Kidney epithelial cell (primary cell): ENCODE data around the gene MANEAL. TPM values are rescaled to one million over a fixed set of nuclear protein-coding genes. Genes with fewer than 3 reads are reported as not detected.

Experiments used
- DNase-seq: peaks from one replicate; pipeline ENCODE4 v3.0.0-alpha.2; 2010; ENCODE audit warnings: low read depth
- H3K27me3 ChIP-seq: 2 replicates; pipeline ENCODE4 v1.6.0; 2011; ENCODE audit warnings: low read length; ENCODE audit not compliant: control insufficient read depth, insufficient read depth
- H3K36me3 ChIP-seq: 2 replicates; pipeline ENCODE4 v1.5.1; 2011; ENCODE audit warnings: low read length; ENCODE audit not compliant: control insufficient read depth, insufficient read depth
- H3K4me3 ChIP-seq: 2 replicates; pipeline ENCODE4 v1.5.1; 2011; ENCODE audit warnings: low read depth, mild to moderate bottlenecking, control low read depth, low read length
- CTCF ChIP-seq: IDR thresholded peaks from 2 replicates; pipeline ENCODE4 v1.5.1; 2011; ENCODE audit warnings: mild to moderate bottlenecking, moderate library complexity, low read length, control low read depth, inconsistent platforms; ENCODE audit not compliant: insufficient read depth, poor library complexity, severe bottlenecking
- total RNA-seq: library from RNA; depleted of rRNA; stranded (reverse); fragments of >200 nt; gene quantifications from 2 replicates; pipeline ENCODE4 v1.2.3, GENCODE V29; 2015

The MANEAL gene
- total RNA-seq, 1 donor from 2014 or later: 8.7 TPM

GRCh38 chr1:37828410-37829074, 34.9 kb downstream of the MANEAL start:
- Histone ChIP-seq H3K27me3 (no peaks in the 10 kb centered on the region), H3K36me3 (peaks cover 1% of the 10 kb centered on the region), H3K4me3 (no peak overlapping the region)
- DNase-seq: no peak
- TF ChIP-seq CTCF: no peak

- Histone ChIP-seq H3K4me3 (no peak overlapping the region), H3K36me3 (peaks cover 1% of the 10 kb centered on the region), H3K27me3 (no peaks in the 10 kb centered on the region)
- DNase-seq: no peak
- no peak for TF ChIP-seq CTCF
Observed at GRCh38 chr1:37831109-37831508, 37.5 kb downstream of the MANEAL start.

GRCh38 chr1:37831809-37832208, 38.2 kb downstream of the MANEAL start:
- TF ChIP-seq CTCF: no peak
- Histone ChIP-seq H3K4me3 (no peak overlapping the region), H3K27me3 (no peaks in the 10 kb centered on the region), H3K36me3 (peaks cover 1% of the 10 kb centered on the region)
- DNase-seq: no peak

- peaks cover 4% of the 10 kb centered on the region for H3K36me3 ChIP-seq
Observed at GRCh38 chr1:37836788-37837187, 43.1 kb downstream of the MANEAL start.

GRCh38 chr1:37839676-37840075, 46.0 kb downstream of the MANEAL start:
- no peaks in the 10 kb centered on the region for H3K27me3 ChIP-seq
- no peak for DNase-seq
- peaks cover 3% of the 10 kb centered on the region for H3K36me3 ChIP-seq
- no peak for TF ChIP-seq CTCF
- H3K4me3 ChIP-seq: no peak overlapping the region

More at GRCh38 chr1:37836788-37837187, 43.1 kb downstream of the MANEAL start:
- TF ChIP-seq CTCF: no peak
- Histone ChIP-seq H3K4me3 (no peak overlapping the region), H3K27me3 (no peaks in the 10 kb centered on the region)
- DNase-seq: no peak

- DNase-seq: no peak
- no peaks in the 10 kb centered on the region for H3K27me3 ChIP-seq
- peaks cover 3% of the 10 kb centered on the region for H3K36me3 ChIP-seq
- no peak overlapping the region for H3K4me3 ChIP-seq
- no peak for TF ChIP-seq CTCF
Observed at GRCh38 chr1:37840711-37841110, 47.1 kb downstream of the MANEAL start.
